ENCODE data around the gene C10orf95.

C10orf95 gene

DNA sequence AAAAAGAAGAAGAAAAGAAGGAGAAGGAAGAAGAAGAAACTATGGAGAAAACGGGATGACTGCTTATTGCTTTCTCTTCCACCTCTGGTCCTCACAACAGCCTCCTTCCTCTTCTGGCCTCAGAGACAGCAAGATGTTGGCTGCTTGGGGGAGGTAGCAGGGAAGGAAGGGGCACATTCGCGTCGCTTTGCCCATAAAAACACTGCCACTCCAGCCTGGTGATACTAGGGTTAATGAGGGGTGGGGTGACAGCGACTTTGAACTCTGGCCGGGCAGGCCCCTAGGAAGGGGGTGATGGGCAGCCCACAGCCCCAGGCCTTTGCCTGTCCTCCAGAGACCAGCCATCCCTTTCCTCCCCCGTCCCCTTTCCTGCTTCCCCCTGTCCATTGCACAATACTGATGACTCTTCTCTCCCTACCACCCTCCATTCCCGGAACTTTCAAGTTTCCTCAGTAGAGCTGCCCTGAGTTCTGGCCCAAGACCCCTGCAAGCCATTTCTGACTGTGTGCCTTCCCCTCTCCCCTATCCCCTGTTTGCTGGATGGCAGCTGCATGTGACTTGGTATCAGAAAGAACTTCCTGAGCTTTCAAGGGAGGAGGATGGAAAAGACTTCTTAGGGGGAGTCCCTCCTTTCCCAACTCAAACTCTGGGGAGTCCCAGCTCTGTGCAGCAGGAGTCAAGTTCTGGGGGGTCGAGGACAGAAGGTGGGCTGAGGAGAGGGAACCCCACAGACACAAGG is 16.8 kb downstream of the C10orf95 start:
- no peak for DNase-seq (ENCODE audit: low read depth)

DNA sequence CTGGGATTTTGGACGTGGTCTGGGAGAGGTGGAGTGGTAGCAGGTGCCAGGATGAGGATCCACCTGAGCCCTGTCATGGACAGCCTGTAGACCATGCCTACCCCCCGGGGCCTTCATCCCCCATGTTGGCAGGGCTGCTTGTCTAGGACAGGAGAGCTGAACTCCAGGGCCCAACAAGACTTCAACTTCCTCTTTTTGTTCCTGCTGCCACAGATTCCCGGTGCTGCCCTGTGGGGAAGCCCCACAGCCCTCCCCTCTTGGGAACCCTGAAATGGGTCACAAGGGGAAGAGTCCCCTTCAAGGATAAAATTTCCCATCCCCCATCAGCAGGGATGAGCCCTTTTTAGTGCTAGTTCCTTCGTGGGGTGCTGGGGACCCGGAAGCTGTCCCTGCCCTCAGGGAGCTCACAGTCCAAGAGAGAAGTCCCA is 17.7 kb downstream of the C10orf95 start:
- no peak for DNase-seq (ENCODE audit: low read depth)

- peak; percentile 86 for DNase-seq (ENCODE audit: low read depth)
These were observed 19.0 kb downstream of the C10orf95 start, which contains the start of gene CUEDC2 for GRCh38 chr10:102432162-102432950. Gene CUEDC2, minus strand, starts transcription at chr10:102432574. Its CDS starts 7,386 bp downstream, at chr10:102425188.

DNA sequence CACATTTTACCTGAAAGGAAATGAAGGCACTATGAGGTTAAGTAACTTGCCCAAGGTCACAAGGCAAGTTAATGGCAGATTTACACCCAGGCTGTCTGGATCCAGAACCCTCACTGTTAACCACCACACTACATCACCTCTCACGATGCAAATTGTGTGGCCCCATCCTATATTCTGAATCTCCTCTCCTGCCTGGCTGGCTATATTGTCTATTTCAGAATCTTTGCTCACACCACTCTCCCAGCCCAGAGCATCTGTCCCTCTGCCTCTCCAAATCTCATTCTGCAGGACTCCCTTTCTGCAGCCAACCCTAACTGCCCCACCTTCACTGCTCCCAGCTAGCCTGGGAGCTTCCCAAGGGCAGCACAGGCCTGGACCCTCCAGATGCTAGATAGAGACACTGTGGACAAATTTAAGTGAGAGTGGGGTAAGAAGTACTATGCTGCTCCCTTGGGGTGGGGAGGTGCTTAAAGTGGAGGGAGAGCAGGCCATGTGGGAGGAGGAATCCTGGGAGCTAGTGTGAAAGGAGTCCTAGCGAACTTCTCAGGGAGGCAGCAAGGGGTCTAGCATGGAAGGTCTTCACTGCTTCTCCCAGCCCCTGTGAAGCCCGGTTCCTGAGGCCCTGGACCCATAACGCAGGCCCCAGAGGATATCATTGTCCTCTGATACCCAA is 19.8 kb downstream of the C10orf95 start:
- no peak for DNase-seq (ENCODE audit: low read depth)

DNA sequence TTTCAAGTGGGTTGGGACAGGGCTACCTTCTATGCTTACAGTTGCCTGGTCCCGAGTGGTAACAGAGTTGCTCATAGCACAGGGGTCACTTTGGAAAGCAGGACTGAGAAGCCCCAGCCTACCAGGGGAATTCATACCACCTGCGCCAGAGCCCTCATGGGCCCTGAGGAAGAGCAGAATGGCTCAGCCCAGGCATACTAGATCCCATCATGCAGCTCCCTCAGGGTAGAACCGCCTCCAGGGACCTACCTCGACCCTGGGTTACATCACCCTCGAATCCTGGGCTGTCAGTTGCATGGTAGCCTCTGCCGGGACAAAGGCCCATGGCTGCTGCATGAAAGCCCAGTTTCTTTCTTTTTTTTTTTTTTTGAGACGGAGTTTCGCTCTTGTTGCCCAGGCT is 21.9 kb downstream of the C10orf95 start:
- no peak for DNase-seq (ENCODE audit: low read depth)

DNA sequence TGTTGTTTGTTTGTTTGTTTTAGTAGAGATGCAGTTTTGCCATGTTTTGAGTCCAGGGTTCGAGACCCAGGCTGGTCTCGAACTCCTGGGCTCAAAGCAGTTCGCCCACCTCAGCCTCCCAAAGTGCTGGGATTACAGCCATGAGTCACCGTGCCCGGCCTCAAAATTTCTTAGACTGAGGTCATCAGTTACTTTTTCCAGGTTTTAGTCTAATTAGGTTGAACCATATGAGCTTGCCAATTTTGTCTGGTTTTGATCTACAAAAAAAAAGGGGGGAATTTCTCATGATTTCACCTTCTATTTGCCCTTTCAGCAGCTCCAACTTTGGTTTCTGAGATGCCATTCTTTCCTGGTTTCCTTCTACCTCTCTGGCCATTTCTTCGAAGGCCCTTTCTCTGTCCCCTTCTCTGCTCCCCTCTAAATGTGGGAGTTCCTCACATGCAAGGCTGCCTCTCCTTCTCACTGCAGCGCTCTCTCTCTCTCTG is 24.5 kb downstream of the C10orf95 start:
- no peak for DNase-seq (ENCODE audit: low read depth)

DNA sequence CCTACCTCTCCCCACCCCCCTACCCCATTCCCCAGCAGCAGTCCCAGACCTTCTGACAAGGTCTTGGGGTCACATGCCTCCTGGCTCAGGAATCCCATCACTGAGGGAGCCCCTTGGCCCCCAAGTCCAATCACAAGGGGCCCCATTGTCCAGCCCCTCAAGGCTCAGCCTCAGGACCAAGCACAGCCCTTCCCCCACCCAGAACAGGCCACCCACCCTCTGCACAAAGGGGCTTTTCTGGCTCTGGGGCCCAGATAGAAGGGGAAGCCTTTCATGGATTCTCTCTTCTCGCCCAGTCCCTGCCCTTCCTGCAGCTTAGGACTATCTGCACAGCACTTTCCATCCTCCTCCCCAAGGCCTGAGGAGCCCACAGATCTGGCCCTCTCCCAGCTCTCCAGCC is 25.9 kb downstream of the C10orf95 start:
- no peak for DNase-seq (ENCODE audit: low read depth)

DNA sequence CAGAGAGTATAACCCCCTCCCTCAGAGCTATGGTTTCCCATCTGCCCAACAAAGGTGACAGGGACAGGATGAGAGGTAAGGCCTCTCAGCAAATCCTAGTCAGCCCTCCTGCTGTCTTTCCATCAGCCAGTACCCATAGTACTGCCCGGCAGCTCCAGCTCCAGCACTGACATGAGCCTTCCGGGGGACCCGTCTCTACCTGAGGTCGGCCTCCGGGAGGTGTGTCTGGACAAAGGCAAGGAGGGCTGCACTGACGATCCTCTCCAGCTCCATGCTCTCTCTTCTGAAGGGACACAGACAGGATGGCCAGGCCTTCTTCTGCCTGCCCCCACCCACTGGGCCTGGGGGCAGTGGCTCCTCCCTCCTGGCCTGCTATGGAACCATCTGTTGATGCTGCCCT is 26.4 kb downstream of the C10orf95 start:
- no peak for DNase-seq (ENCODE audit: low read depth)

- no peak for DNase-seq (ENCODE audit: low read depth)
These were observed 27.2 kb downstream of the C10orf95 start for GRCh38 chr10:102424145-102424544.

DNA sequence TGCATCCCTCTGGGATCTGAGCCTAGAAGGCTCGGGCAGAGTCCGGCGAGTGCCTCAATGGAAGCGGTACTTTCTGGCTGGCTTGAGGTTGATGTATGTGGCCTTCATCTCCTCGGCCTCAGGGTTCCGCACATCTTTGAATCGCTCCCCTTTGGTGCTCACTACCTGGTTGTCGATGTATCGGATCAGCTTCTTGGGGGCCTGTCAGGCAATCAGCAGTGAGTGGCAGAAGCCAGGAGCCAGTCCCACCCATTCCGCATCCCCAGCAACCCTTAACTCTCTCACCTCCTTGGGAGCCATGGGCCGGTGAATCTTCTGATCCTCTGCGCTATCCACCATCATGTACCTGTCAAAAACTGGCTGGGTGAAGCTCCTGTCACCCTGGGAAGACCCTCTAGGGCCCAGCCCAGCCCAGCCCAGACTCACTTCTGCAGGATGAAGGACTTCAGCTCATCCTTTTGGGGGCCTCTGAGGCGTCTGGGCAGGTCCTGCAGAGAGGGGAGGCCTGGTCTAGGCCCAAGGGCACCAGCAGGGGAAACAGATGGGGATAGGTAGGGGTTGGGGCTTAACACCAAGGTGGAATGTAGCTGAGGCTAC is 27.9 kb downstream of the C10orf95 start:
- DNase-seq (ENCODE audit: low read depth): no peak

GRCh38 chr10:102422545-102423129 is 28.7 kb downstream of the C10orf95 start:
- no peak for DNase-seq (ENCODE audit: low read depth)

DNA sequence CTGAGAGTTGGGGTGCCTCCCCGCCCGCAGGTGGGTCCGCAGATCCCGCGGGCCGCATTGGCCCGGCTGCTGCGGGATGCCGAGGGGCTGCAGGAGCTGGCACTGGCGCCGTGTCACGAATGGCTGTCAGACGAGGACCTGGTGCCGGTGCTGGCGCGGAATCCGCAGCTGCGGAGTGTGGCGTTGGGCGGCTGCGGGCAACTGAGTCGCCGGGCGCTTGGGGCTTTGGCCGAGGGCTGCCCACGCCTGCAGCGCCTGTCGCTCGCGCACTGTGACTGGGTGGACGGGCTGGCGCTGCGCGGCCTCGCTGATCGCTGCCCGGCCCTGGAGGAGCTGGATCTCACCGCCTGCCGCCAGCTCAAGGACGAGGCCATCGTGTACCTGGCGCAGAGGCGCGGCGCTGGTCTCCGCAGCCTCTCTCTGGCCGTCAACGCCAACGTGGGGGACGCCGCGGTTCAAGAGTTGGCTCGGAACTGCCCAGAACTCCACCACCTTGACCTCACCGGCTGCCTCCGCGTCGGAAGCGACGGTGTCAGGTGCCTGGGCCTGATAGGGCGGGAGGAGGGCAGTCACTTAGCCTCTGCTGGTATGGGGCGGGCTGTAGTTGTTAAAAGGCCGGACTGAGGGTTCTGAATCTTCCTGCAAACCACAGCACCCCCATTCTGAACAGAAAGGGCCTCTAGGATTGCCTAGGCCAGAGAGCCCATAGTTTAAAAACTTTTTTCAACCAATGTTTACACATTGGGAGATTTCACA is 29.4 kb downstream of the C10orf95 start:
- no peak for DNase-seq (ENCODE audit: low read depth)

DNA sequence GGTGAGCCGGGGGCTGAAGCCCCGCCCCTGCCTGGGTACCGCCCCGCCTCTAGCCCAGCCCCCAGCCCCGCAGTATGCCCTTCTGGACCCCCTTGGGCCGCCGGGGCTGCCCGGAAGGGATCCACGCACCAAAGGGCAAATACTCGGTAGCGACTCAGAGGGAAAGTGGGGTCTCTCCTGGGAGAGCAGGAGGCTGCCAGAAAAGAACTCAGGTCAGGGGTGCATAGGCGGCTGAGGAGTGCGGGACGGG is 29.9 kb downstream of the C10orf95 start:
- no peak for DNase-seq (ENCODE audit: low read depth)

GRCh38 chr10:102420714-102421506 is 30.4 kb downstream of the C10orf95 start, which contains the start of gene FBXL15:
Gene FBXL15, plus strand, starts transcription at chr10:102420836. Its CDS starts 294 bp downstream, at chr10:102421130.
- peak; percentile 88 for DNase-seq (ENCODE audit: low read depth)

- DNase-seq (ENCODE audit: low read depth): no peak
These were observed 31.1 kb downstream of the C10orf95 start for GRCh38 chr10:102420181-102420713.

GRCh38 chr10:102419269-102420180 is 31.8 kb downstream of the C10orf95 start:
- peak; percentile 39 for DNase-seq (ENCODE audit: low read depth)

- DNase-seq (ENCODE audit: low read depth): no peak
These were observed 32.6 kb downstream of the C10orf95 start, which contains the start of gene PSD for GRCh38 chr10:102418622-102419268. Gene PSD, minus strand, starts transcription at chr10:102418785. Its CDS starts 1,747 bp downstream, at chr10:102417038.

GRCh38 chr10:102416695-102417094 is 34.6 kb downstream of the C10orf95 start:
- no peak for DNase-seq (ENCODE audit: low read depth)

Data from stimulated activated CD4-positive, alpha-beta T cell treated with anti-CD3 and anti-CD28 coated beads, Interleukin-2, amount 100 ng/mL, for 4 hours (primary cell).